Fibroblast of lung (primary cell): ENCODE results near the gene CAPN15. TPM values are rescaled to one million over a fixed set of nuclear protein-coding genes. Genes with fewer than 3 reads are reported as not detected.

Experiments used
- DNase-seq, 2 donors: peaks; one replicate each; pipeline versions ENCODE4 v3.0.0 to v3.0.0-alpha.2; 2010; ENCODE audit warnings: low read depth in 2 of 2
- H2AFZ ChIP-seq: 2 replicates; pipeline ENCODE4 v1.5.1; 2012; ENCODE audit warnings: low read length, control low read depth, inconsistent platforms
- H3K27ac ChIP-seq: 2 replicates; pipeline ENCODE4 v1.5.1; 2011; ENCODE audit warnings: low read length, control low read depth; ENCODE audit not compliant: insufficient read depth
- H3K27me3 ChIP-seq: 2 replicates; pipeline ENCODE4 v1.5.1; 2011; ENCODE audit warnings: mild to moderate bottlenecking, low read length; ENCODE audit not compliant: control insufficient read depth, insufficient read depth
- H3K36me3 ChIP-seq: 2 replicates; pipeline ENCODE4 v1.5.1; 2011; ENCODE audit warnings: low read length; ENCODE audit not compliant: control insufficient read depth, insufficient read depth
- H3K4me1 ChIP-seq: 2 replicates; pipeline ENCODE4 v1.5.1; 2011; ENCODE audit warnings: low read length; ENCODE audit not compliant: control insufficient read depth, insufficient read depth; ENCODE audit errors: extremely low read depth
- H3K4me2 ChIP-seq: 2 replicates; pipeline ENCODE4 v1.5.1; 2011; ENCODE audit warnings: low read length, control low read depth; ENCODE audit not compliant: insufficient read depth; ENCODE audit errors: extremely low read depth
- H3K4me3 ChIP-seq, 4 experiments: fragments of 200-600 bp in 1 of 4; sonication (generic) in 1 of 4; replicated peaks in 1 of 4; 2 replicates each; pipeline ENCODE4 v1.5.1; 2011 to 2016; ENCODE audit warnings: low read length in 4 of 4, low read depth in 3 of 4, mild to moderate bottlenecking in 3 of 4, control low read depth in 2 of 4, inconsistent platforms in 1 of 4, mixed read lengths in 1 of 4; ENCODE audit not compliant: insufficient read depth in 1 of 4; ENCODE audit errors: control extremely low read depth in 1 of 4
- H3K79me2 ChIP-seq: 2 replicates; pipeline ENCODE4 v1.5.1; 2012; ENCODE audit warnings: mild to moderate bottlenecking, low read length, inconsistent platforms; ENCODE audit not compliant: control insufficient read depth, insufficient read depth
- H3K9ac ChIP-seq: 2 replicates; pipeline ENCODE4 v1.5.1; 2011; ENCODE audit warnings: mild to moderate bottlenecking, low read length, control low read depth; ENCODE audit not compliant: insufficient read depth
- H3K9me3 ChIP-seq: 2 replicates; pipeline ENCODE4 v1.5.1; 2012; ENCODE audit warnings: low read depth, low read length; ENCODE audit not compliant: control insufficient read depth, insufficient read depth
- H4K20me1 ChIP-seq: 2 replicates; pipeline ENCODE4 v1.5.1; 2011; ENCODE audit warnings: low read length; ENCODE audit not compliant: control insufficient read depth, insufficient read depth; ENCODE audit errors: extremely low read depth
- CTCF ChIP-seq, 2 donors: IDR thresholded peaks in 1 of 2; conservative IDR thresholded peaks in 1 of 2; 1 replicate in 1 of 2; 2 replicates in 1 of 2; pipeline ENCODE4 v1.5.1; 2011 to 2012; ENCODE audit warnings: low read length in 2 of 2, control low read depth in 1 of 2, inconsistent platforms in 1 of 2, low read depth in 1 of 2, mild to moderate bottlenecking in 1 of 2
- EZH2 ChIP-seq: IDR thresholded peaks from 2 replicates; pipeline ENCODE4 v1.5.1; 2012; ENCODE audit warnings: low read length, control low read depth, mild to moderate bottlenecking; ENCODE audit errors: missing control alignments
- polyA plus RNA-seq, 2 donors: library from polyadenylated mRNA; depleted of rRNA in 1 of 2; stranded (reverse) in 1 of 2; unstranded in 1 of 2; fragments of >200 nt; gene quantifications; 2 replicates each; pipeline ENCODE4 v1.2.1, GENCODE V29; 2011 to 2012; ENCODE audit warnings: missing spikeins in 1 of 2
- total RNA-seq: library from RNA; depleted of rRNA; stranded (reverse); fragments of >200 nt; gene quantifications from 2 replicates; pipeline ENCODE4 v1.2.1, GENCODE V29; 2014

The CAPN15 gene
- total and polyA plus RNA-seq, 2 donors (not counting 1 experiment from before 2014, with no cell fraction given) = 4.1 to 21.3 TPM

- Histone ChIP-seq H4K20me1 (no peaks in the 10 kb centered on the region), H3K79me2 (peaks cover 27% of the 10 kb centered on the region), H3K4me2 (no peak overlapping the region), H3K4me3 (no peak overlapping the region), H3K4me1 (peaks cover 14% of the 10 kb centered on the region), H3K27me3 (no peaks in the 10 kb centered on the region), H3K27ac (no peak overlapping the region), H3K9ac (no peak overlapping the region), H2AFZ (no peak overlapping the region), H3K36me3 (peaks cover 7% of the 10 kb centered on the region), H3K9me3 (no peaks in the 10 kb centered on the region)
- DNase-seq = no peak
- TF ChIP-seq CTCF (conservative IDR thresholded peaks at IDR 0.05 in 1 of 2, IDR thresholded peaks at IDR 0.05 in 1 of 2; ENCODE audit: low read depth in 1 of 2, low read length in 2 of 2) = no peak
- no peak for TF ChIP-seq EZH2
Observed at GRCh38 chr16:524274-525040, 3.1 kb upstream of the CAPN15 start.

GRCh38 chr16:525123-525519 lies 2.4 kb upstream of the CAPN15 start:
- Histone ChIP-seq H3K9me3 (no peaks in the 10 kb centered on the region), H3K79me2 (peaks cover 33% of the 10 kb centered on the region), H3K4me1 (peaks cover 14% of the 10 kb centered on the region), H2AFZ (no peak overlapping the region), H3K4me2 (peak overlapping the region; percentile 38), H3K36me3 (peaks cover 10% of the 10 kb centered on the region), H4K20me1 (no peaks in the 10 kb centered on the region), H3K4me3 (no peak overlapping the region), H3K27ac (peak overlapping the region; percentile 40), H3K27me3 (no peaks in the 10 kb centered on the region), H3K9ac (no peak overlapping the region)
- no peak for DNase-seq
- TF ChIP-seq EZH2 (no peak), CTCF (conservative IDR thresholded peaks at IDR 0.05 in 1 of 2, IDR thresholded peaks at IDR 0.05 in 1 of 2; ENCODE audit: low read depth in 1 of 2, low read length in 2 of 2) (no peak)

GRCh38 chr16:525520-526180 lies 1.9 kb upstream of the CAPN15 start:
- H4K20me1 ChIP-seq = no peaks in the 10 kb centered on the region
- DNase-seq = peak; percentile 75 to 91
- no peak overlapping the region for H3K9ac ChIP-seq
- H3K27ac ChIP-seq = peak overlapping the region; percentile 90
- no peak overlapping the region for H2AFZ ChIP-seq
- TF ChIP-seq CTCF (conservative IDR thresholded peaks at IDR 0.05 in 1 of 2, IDR thresholded peaks at IDR 0.05 in 1 of 2; ENCODE audit: low read depth in 1 of 2, low read length in 2 of 2) (no peak), EZH2 (no peak)
- H3K79me2 ChIP-seq = peaks cover 39% of the 10 kb centered on the region
- H3K4me2 ChIP-seq = peak overlapping the region; percentile 98
- H3K36me3 ChIP-seq = peaks cover 6% of the 10 kb centered on the region
- peaks cover 14% of the 10 kb centered on the region for H3K4me1 ChIP-seq
- H3K4me3 ChIP-seq = peak overlapping the region; percentile 55 to 86 (median 82)
- no peaks in the 10 kb centered on the region for H3K27me3 ChIP-seq
- no peaks in the 10 kb centered on the region for H3K9me3 ChIP-seq
